Measurements from ENCODE around the gene DOCK8.
"Not testable (repeated sequence)": the region's sequence is repeated elsewhere in the genome, so short reads cannot be mapped to it uniquely, and the experiment has no call there.

The DOCK8 gene

GRCh38 chr9:214648-215493 is at the start of gene DOCK8:
TSS of gene DOCK8 (plus strand) at chr9:214865. CDS start at chr9:214977, 112 bp downstream.
- H3K4me3 ChIP-seq (ENCODE audit: low read depth, low read length) = peak within 1 kb of the TSS; percentile 47

DNA sequence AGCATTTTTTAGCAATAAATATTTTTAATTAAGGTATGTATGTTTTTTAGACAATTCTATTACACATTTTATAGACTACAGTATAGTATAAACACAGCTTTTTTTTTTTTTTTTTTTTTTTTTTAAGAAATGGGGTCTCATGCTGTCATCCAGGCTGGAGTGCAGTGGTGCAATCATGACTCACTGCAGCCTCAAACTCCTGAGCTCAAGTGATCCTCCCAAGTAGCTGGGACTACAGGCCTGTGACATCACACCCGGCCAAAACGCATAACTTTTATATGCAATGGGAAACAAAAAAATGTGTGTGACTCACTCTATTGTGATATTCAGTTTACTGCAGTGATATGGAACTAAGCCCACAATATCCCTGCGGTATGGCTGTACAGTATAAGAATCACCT is 44.9 kb upstream of the DOCK8 start:
- not testable (repeated sequence) for H3K4me3 ChIP-seq (ENCODE audit: low read depth, low read length)

DNA sequence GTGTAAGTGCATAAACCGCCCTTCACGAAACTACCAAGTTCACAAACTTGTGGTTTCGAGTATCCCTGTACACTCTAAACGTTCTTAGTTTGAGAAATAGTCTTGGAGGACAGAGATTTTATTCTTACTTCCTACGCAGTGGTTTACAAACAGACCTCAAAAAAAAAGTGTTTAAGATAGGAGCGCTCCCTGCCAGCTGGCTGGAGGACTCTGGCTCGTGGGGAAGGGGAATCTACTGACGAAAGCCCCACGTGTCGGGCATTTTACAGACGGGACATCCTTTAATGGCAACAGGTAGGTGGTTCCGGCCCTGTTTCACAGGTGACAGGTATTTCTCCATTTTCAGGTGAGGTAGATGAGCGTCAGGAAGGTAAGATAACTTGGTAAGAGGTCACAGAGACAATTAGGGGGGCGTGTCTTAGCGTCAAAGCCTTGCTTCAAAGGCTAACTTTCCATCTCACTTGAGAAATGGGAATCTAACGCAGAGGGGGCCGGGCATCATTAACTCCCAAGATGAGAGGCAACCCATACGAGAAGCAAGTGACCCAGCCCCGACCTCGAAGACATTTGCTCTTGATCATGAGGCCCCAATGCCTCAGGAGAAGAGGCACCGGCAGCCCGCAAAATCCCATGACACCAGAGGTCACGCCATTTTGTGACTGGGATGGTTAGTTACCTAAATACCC is 36.4 kb upstream of the DOCK8 start:
- H3K4me3 ChIP-seq (ENCODE audit: low read depth, low read length) = peak overlapping the region; percentile 43

- H3K4me3 ChIP-seq (ENCODE audit: low read depth, low read length) = peak within 1 kb of the TSS; percentile 43
Observed at GRCh38 chr9:178970-179383, 35.7 kb upstream of the DOCK8 start, which contains the start of gene ZNG1A. TSS of gene ZNG1A (minus strand) at chr9:179056. CDS start at chr9:178969, 87 bp downstream.

- not testable (repeated sequence) for H3K4me3 ChIP-seq (ENCODE audit: low read depth, low read length)
Observed at GRCh38 chr9:199601-200000, 15.1 kb upstream of the DOCK8 start.

- H3K4me3 ChIP-seq (ENCODE audit: low read depth, low read length) = no peak overlapping the region
Observed at GRCh38 chr9:206481-206880, 8.2 kb upstream of the DOCK8 start.

DNA sequence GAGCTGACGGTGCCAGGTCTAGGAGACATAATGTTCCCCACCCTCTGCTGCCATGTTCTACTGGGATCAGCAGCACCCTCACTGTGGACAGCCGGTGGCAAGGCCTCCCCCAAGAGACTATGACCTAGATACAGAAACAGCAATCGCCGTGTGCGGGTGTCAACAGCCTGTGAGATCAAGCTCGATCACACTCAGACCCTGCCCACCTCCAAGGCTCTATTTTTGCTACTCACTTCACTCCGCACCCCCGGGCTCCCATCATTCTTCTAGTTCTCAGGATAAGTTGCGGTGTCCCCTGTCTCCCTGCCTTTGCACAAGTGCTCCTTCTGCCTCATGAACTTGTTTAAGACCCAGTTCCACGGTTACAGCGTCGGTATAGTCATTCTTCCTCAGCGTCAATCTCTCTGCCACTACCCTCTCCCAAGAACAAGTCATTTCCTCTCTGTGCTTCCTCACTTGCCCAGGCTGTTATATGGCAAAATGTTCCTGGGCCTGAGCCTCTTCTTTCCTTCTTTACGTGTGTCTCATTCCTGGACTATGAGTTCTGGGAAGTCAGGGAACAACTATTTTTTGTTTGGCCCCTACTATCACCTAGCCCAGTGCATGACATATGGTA is 5.4 kb upstream of the DOCK8 start:
- H3K4me3 ChIP-seq (ENCODE audit: low read depth, low read length) = no peak overlapping the region

DNA sequence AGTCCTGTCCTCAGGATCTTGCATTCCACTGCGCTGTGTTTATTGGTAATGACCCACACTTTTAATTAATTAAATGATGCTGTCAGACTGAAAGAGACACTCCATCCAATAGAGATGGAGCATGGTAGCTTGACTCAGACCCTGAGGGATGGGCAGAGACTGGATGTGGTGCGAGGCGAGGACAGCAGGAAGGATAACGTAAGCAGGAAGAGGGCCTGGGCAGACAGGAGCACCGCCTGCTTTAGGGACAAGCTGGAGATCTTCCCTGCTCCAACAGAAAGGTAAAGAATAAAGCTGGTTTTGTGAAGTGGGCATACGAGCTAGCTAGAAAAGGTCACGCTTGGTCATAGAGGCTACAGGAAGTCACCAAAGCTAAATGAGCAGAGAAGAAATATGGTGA is 3.6 kb upstream of the DOCK8 start:
- no peak overlapping the region for H3K4me3 ChIP-seq (ENCODE audit: low read depth, low read length)

DNA sequence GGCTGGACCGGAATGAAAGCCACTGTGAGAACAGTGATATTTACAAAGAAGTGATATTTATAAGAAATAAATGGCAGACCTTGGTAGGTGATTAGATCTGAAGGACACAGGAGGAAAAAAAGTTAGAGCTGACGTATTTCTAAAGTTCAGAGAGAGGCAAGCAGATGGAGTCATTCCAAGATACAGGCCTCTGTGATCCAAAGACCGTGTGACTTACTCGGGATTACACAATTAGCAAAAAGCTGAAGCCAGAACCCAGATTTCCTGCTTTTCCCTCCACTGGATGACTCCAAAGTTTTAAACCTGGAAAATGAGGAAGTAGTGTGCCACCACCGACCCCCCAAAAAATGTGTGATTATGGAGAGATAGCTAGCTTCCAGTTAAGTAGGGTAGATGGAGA is 3.1 kb upstream of the DOCK8 start:
- H3K4me3 ChIP-seq (ENCODE audit: low read depth, low read length) = no peak overlapping the region

GRCh38 chr9:212297-212696 is 2.4 kb upstream of the DOCK8 start:
- H3K4me3 ChIP-seq (ENCODE audit: low read depth, low read length) = no peak overlapping the region

- peak overlapping the region; percentile 47 for H3K4me3 ChIP-seq (ENCODE audit: low read depth, low read length)
Observed at GRCh38 chr9:213901-214300, 764 bp upstream of the DOCK8 start.

DNA sequence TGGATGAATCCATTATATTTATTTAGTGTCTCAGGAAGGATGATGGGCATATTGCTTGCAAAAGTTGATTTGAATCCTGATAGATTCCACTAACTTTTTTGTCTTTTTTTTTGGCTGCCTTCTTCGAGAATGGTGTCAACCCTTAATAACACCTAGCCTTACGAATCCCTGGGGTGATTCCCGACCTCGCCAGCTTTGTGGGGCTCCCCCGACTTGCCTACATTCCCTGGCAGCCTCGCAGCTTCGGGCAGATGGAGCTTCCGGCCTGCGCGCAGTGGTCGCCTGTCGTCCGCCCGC is 366 bp upstream of the DOCK8 start:
- peak overlapping the region; percentile 47 for H3K4me3 ChIP-seq (ENCODE audit: low read depth, low read length)

DNA sequence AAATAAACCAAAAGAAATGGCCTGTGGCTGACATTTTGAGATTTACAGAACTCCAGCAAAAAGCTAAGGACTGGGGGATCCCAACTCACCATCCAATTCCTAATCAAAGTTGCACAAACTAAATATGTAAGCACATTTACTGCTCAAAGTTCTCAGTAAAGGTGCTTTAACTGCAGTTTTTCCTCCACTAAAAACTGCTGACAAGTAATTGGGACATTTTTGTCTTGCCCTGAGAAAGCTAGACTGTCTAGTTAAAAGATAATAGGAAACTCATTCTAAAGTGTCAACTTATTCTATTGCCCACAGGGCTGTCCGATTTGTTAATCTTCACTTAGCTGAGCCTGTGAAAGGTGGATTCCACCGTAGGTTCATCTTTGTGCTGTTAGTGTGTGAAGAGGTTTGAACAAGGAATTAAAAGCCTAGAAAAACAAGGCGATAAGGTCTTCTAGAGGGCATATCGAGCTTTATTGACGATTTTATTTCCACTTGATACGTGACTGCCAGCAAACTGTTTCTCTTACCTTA is 1.0 kb downstream of the DOCK8 start:
- H3K4me3 ChIP-seq (ENCODE audit: low read depth, low read length) = peak overlapping the region; percentile 47

- no peak overlapping the region for H3K4me3 ChIP-seq (ENCODE audit: low read depth, low read length)
Observed at GRCh38 chr9:216866-217265, 2.2 kb downstream of the DOCK8 start.

GRCh38 chr9:217950-218349 is 3.3 kb downstream of the DOCK8 start:
- H3K4me3 ChIP-seq (ENCODE audit: low read depth, low read length) = no peak overlapping the region

DNA sequence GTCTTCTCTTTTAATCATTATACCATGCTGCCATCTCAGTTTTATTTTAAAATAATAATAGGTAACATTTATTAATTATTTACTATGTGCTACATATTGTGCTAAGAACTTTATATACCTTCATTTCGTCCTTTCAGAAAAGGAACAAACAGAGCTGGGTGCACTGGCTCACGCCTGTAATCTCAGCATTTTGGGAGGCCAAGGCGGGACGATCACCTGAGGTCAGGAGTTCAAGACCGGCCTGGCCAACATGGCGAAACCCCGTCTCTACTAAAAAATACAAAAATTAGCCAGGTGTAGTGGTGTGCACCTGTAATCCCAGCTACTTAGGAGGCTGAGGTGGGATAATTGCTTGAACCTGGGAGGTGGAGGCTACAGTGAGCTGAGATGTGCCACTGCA is 4.4 kb downstream of the DOCK8 start:
- not testable (repeated sequence) for H3K4me3 ChIP-seq (ENCODE audit: low read depth, low read length)

GRCh38 chr9:219670-220365 is 5.2 kb downstream of the DOCK8 start:
- H3K4me3 ChIP-seq (ENCODE audit: low read depth, low read length) = no peak overlapping the region

DNA sequence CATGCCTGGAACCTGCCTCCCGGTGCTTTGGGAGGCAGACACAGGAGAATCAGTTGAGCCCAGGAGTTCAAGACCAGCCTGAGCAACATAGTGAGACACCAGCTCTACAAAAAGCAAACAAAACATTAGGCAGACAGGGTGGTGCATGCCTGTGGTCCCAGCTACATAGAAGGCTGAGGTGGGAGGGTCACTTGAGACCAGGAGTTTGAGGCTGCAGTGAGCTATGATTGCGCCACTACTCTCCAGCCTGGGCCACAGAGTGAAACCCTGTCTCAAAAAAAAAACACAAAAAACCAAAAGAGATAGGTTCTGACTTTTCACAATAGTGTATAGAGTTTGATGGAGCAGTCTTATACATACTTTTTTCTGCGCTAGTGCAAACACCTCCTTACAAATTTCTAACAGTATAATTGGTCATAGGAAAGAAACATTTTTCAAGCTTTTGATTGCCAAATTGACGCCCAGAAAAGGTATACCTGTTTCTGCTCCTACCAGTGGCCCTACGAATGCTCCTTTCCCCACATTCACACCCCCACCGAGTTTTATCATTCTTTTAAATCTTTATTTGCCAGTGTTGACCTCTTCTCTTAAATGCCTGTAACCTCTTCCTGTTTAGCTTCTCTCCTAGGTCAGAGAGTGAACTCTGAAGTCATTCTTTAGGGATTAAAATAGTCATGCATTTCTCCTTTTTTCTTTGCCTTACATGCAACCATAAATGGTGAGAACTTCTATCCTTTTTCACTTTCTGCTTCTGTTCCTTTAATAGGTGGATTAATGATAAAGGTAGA is 7.5 kb downstream of the DOCK8 start:
- no peak overlapping the region for H3K4me3 ChIP-seq (ENCODE audit: low read depth, low read length)

- no peak overlapping the region for H3K4me3 ChIP-seq (ENCODE audit: low read depth, low read length)
Observed at GRCh38 chr9:223152-223551, 8.5 kb downstream of the DOCK8 start.

DNA sequence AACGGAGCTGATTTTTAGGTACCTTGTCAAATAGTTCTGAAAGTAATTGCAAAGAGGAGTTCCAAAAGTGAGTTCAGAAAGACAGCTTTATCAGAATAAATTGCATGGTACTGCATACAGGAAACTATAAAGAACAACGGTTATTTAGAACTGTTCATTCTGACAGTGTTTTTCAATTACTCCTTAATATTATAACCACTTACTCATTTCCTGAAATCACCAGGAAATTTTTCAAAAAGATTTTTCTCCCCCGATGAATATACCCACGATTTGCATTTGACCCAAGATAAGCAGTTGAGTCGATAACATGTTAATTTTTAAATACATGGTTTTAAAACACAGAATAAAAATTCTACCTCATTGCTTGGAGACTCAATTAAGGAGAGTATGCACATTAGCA is 9.4 kb downstream of the DOCK8 start:
- no peak overlapping the region for H3K4me3 ChIP-seq (ENCODE audit: low read depth, low read length)

Measured in iPS-11a (cell line).